GM18870 (cell line): Measurements from ENCODE around the gene ERBB4.
"Not testable (repeated sequence)": the region's sequence is repeated elsewhere in the genome, so short reads cannot be mapped to it uniquely, and the experiment has no call there.

Source experiments
- ATAC-seq: cut with Tn5 transposase; IDR thresholded peaks from one replicate; pipeline ENCODE4 v1.9.1; 2021; ENCODE audit warnings: moderate library complexity; ENCODE audit not compliant: unreplicated experiment

ERBB4 gene

DNA sequence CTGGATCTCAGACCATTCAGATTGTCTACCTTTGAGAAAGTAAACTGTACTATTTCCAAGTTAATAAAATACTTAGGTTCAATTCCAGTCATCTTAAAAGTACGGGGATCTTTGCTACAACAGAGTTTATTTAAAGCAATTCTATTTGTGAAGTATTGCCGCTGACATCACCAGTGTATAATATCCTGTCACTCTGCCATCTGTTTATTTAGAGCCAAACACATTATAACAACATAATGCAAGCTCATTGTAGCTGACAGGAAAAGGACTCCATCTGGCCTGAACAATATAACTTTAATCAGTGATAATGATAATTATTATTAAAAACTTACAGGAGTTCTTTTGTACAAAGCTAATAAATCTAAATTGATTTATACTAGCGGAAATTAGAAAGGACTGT lies 786.8 kb downstream of the ERBB4 start:
- ATAC-seq, result no peak

- ATAC-seq, result no peak
Observed at GRCh38 chr2:211748339-211748738, 790.3 kb downstream of the ERBB4 start.

DNA sequence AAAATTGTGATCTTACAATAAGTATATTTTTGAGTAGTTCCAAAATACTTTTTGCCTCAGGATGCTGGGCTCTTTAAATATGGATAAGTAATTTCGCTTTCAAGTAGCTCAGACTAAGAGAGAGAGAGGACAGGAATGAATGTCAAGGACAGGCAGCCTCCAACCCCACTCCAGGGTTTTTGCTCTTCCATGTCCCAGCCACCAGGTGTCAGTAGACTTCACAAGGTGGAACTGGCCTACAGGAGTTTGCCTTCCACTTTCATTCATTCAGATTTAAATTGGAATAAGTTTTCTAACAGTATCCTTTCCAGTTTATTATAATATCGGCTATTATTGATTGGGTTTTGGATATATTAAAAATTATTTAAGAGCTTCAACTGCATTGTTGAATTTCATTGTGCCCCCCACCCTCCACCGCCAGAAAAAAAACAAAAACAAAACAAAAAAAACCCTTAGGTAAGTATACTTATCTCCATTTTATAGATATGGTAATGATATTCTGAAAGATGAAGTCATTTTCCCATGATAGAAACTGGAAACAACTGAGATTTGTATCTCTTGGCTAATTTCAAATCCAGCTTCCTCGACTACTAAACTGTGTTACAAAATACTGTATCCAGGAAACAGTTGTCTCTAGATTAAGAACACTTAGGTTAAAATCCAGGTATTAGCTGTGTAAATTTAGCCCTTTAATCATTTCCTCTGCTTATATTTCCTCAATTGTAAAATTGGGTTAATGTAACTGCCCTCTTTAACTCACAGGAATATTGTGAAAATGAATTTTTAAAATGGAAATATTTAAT lies 793.1 kb downstream of the ERBB4 start:
- peak; percentile 98 for ATAC-seq

DNA sequence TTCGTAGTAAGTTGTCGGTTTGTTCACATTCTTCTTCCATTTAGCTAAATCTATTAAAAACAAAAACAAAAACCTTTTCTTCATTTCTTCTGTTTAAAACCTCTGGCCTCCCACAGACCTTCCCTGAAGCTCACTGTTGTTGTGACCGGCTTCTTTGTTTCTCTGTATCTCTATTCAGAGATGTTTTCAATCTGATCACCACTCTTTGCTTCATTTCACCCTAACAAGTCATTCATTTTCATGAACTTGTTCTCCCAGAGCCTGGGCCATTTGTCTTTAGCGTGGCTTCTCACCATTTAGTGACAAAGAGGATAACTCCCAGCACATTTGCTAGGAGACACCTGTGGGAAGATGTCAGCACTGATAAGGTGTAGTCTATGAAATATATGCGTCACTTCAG lies 794.2 kb downstream of the ERBB4 start:
- ATAC-seq, result no peak

- ATAC-seq, result no peak
Observed at GRCh38 chr2:211741966-211742365, 796.6 kb downstream of the ERBB4 start.

GRCh38 chr2:211737282-211737681 lies 801.3 kb downstream of the ERBB4 start:
- no peak for ATAC-seq

DNA sequence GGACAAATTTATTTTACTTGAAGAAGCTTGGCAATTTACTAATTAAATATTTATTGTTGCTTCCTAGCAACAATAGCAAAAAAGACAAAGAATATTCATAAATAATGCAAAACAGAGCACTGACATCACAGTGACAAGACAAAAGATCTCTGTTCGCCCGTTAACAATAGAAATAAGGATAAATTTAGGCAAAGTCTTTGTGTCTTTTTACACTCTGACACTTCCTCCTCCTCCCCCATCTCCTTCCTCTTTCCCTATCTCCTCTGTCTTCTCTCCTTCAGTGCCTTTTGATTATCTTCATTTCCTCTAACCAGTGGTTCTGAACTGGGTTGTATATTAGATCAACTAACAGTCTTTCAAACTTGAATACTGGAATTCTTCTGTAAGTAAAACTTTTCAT lies 808.4 kb downstream of the ERBB4 start:
- ATAC-seq, result no peak

GRCh38 chr2:211729433-211729832 lies 809.2 kb downstream of the ERBB4 start:
- no peak for ATAC-seq

DNA sequence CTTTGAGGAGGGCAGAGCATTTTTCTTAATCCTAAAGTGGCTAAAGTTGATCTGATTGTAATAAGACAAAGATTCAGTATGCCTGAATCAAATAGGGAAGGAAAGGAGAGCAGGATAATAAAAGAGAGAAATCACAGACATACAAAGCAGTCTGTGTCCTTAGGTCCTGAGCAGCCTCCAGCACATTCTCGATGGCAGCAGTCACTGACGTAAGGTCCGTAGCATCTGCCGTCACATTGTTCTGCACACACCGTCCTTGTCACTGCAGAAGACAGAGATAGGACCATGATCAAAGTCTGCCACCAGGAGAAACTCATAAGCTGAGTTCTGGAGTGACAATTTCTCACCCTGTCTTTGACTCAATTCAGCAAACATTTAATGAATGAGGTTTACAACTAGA lies 813.7 kb downstream of the ERBB4 start:
- no peak for ATAC-seq

- ATAC-seq, result no peak
Observed at GRCh38 chr2:211723398-211723797, 815.2 kb downstream of the ERBB4 start.

GRCh38 chr2:211722928-211723327 lies 815.7 kb downstream of the ERBB4 start:
- no peak for ATAC-seq

DNA sequence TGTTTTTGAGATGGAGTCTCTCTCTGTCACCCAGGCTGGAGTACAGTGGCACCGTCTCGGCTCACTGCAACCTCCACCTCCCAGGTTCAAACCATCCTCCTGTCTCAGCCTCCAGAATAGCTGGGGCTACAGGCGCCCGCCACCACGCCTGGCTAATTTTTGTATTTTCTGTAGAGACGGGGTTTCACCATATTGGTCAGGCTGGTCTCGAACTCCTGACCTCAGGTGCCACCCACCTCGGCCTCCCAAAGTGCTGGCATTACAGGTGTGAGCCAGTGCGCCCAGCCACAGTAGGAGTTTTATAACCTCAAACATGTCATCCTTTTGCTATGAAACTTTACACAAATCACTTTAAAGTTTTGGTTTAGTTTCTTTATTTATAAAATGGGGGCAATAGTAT lies 816.7 kb downstream of the ERBB4 start:
- not testable (repeated sequence) for ATAC-seq

- no peak for ATAC-seq
Observed at GRCh38 chr2:211709389-211709788, 829.2 kb downstream of the ERBB4 start.

DNA sequence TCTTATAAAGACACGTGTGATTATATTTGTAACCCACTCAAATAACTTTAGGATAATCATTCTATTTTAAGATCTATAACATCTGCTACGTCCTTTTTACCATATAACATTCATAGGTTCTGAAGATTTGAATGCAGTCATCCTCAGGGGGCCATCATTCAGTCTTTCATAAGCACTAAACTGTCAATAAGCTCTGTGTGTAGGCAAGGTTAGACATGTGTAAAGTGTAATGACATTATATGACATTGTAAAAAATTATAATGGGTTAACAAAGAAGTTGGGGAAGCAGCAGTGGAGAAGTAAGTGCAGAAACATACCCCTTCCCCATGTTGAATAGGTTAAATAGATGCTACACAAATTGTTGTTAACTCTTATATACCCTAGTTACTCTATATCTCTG lies 845.9 kb downstream of the ERBB4 start:
- no peak for ATAC-seq

DNA sequence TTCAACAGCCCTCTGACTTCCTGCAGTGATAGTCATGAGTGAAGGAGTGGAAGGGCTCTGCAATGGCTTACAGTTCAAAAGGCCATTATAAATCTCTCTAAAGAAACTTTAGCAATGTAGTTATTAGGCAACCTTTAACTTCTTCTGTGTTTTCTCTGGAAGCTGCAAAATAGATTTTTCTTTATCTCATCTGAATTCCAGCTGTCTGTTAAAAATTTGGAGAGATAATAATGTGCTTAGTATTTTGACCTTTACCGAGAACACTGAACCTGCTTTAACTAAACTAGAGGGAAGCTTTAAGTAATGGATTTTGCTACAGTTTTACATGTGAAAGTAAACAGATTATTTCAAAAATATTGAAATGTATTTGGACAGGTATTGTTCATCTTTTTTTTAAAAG lies 847.9 kb downstream of the ERBB4 start:
- no peak for ATAC-seq

GRCh38 chr2:211688196-211688595 lies 850.4 kb downstream of the ERBB4 start:
- ATAC-seq, result no peak

DNA sequence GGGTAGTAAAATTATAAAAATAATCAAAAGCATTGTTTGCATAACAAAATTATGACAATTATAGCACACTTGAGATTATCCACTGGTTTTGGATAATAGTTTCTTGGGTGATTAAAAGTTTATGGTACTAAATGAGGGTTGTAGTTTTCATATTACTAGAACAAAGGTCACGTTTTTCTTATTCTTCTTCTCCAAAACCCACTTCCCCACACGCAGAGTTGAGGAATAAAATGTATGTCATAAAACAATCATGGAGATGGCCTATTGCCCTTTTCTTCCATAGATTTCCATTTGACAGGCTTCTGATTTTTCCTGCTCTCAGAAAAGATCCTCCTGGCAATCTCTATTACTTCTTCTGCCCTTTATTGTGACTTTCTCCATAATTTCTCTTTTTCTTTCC lies 863.9 kb downstream of the ERBB4 start:
- ATAC-seq, result no peak

- no peak for ATAC-seq
Observed at GRCh38 chr2:211673133-211673905, 865.3 kb downstream of the ERBB4 start.

GRCh38 chr2:211671977-211672376 lies 866.6 kb downstream of the ERBB4 start:
- no peak for ATAC-seq

DNA sequence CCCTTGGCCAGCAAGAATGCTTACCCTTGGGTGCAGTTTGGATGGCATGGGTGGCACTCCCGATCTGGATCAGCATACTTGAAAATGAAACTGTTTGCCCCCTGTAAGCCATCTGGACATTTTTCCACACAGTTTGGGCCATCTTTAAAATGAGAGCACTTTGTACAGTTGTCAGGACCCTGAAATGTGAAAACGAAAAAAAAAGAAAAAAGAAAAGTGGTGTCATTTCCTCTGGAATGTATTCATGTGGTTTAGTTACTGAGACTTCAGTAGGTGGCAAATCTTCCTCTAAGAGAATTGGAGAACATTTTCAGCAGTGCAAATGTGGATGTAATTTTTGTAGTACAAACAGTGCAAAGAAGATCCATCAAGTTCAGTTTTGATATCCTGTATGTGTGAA lies 873.3 kb downstream of the ERBB4 start:
- no peak for ATAC-seq

DNA sequence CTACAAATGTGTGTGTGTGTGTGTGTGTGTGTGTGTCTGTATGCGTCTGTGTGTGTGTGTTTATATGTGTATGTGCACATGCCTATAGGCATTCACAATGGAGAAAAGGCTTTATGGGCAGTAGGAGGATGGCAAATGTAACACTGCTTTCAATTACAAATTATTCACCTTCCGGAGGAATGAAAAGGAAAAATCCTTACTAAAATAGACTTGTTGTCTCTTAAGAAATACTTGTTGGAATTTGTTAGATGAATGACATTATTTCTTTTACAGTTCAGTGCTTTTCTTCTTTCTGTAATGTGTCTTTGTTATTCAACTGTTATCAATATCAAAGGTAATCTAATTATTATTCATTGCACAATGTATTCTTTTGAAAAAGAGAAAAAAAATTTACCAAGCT lies 874.3 kb downstream of the ERBB4 start:
- no peak for ATAC-seq

- no peak for ATAC-seq
Observed at GRCh38 chr2:211654211-211654780, 884.3 kb downstream of the ERBB4 start.
